Loucy (cell line): ENCODE results near the gene DIP2B.

Experiments used
- H2AFZ ChIP-seq: fragments of 200-600 bp; sonication (generic); 2 replicates; pipeline ENCODE4 v1.6.0; 2016; ENCODE audit warnings: antibody characterized with exemption, mild to moderate bottlenecking, low read length, moderate library complexity
- H3F3A ChIP-seq: fragments of 200-600 bp; 2 replicates; pipeline ENCODE4 v1.6.0; 2016; ENCODE audit warnings: antibody characterized with exemption, low read depth, mild to moderate bottlenecking
- H3K27me3 ChIP-seq: fragments of 200-600 bp; sonication (generic); 2 replicates; pipeline ENCODE4 v1.6.1; 2014; ENCODE audit warnings: low read length, mild to moderate bottlenecking; ENCODE audit not compliant: insufficient read depth, poor library complexity, severe bottlenecking
- H3K36me3 ChIP-seq: fragments of 200-600 bp; sonication (generic); 2 replicates; pipeline ENCODE4 v1.6.1; 2016; ENCODE audit warnings: low read length; ENCODE audit not compliant: insufficient read depth
- H3K4me1 ChIP-seq: fragments of 200-600 bp; sonication (generic); 2 replicates; pipeline ENCODE4 v1.5.1; 2014; ENCODE audit warnings: low read length, mild to moderate bottlenecking; ENCODE audit not compliant: insufficient read depth, poor library complexity, severe bottlenecking
- H3K4me2 ChIP-seq: fragments of 200-600 bp; sonication (generic); 2 replicates; pipeline ENCODE4 v1.6.0; 2014; ENCODE audit warnings: antibody characterized with exemption, low read length, low read depth, mild to moderate bottlenecking; ENCODE audit not compliant: poor library complexity, severe bottlenecking
- H3K4me3 ChIP-seq: fragments of 200-600 bp; sonication (generic); 2 replicates; pipeline ENCODE4 v1.5.1; 2014; ENCODE audit warnings: low read length, mild to moderate bottlenecking, mixed read lengths; ENCODE audit not compliant: poor library complexity, severe bottlenecking
- H3K79me2 ChIP-seq: fragments of 200-600 bp; sonication (generic); 2 replicates; pipeline ENCODE4 v1.6.1; 2014; ENCODE audit warnings: low read length; ENCODE audit not compliant: insufficient read depth
- H3K9ac ChIP-seq: fragments of 200-600 bp; sonication (generic); 2 replicates; pipeline ENCODE4 v1.6.0; 2014; ENCODE audit warnings: mild to moderate bottlenecking, low read depth, low read length, moderate library complexity; ENCODE audit not compliant: poor library complexity, severe bottlenecking
- H3K9me2 ChIP-seq: fragments of 200-600 bp; sonication (generic); replicated peaks from 2 replicates; pipeline ENCODE4 v1.6.1; 2016; ENCODE audit warnings: low read depth, low read length, mixed read lengths
- H3K9me3 ChIP-seq: fragments of 200-600 bp; sonication (generic); 2 replicates; pipeline ENCODE4 v1.6.1; 2014; ENCODE audit warnings: mild to moderate bottlenecking, antibody characterized with exemption, low read length, low read depth; ENCODE audit not compliant: insufficient read depth
- H4K20me1 ChIP-seq: fragments of 200-600 bp; sonication (generic); 2 replicates; pipeline ENCODE4 v1.6.0; 2014; ENCODE audit warnings: antibody characterized with exemption, low read length, mild to moderate bottlenecking; ENCODE audit not compliant: insufficient read depth, poor library complexity, severe bottlenecking
- CTCF ChIP-seq: fragments of 200-600 bp; sonication (generic); conservative IDR thresholded peaks from 2 replicates; pipeline ENCODE4 v1.5.1; 2014; ENCODE audit warnings: mild to moderate bottlenecking, antibody characterized with exemption, low read length
- EZH2phosphoT487 ChIP-seq: fragments of 200-600 bp; IDR thresholded peaks from 2 replicates; pipeline ENCODE4 v1.6.1; 2018; ENCODE audit warnings: antibody characterized with exemption, mild to moderate bottlenecking, moderate library complexity, borderline replicate concordance

Gene DIP2B

GRCh38 chr12:50665609-50666008 is 160.8 kb downstream of the DIP2B start:
- H3K9ac ChIP-seq, result no peak overlapping the region
- TF ChIP-seq CTCF (no peak), EZH2phosphoT487 (no peak)
- no peak overlapping the region for H2AFZ ChIP-seq
- H4K20me1 ChIP-seq, result no peaks in the 10 kb centered on the region
- no peaks in the 10 kb centered on the region for H3K27me3 ChIP-seq
- H3K36me3 ChIP-seq, result peaks cover 18% of the 10 kb centered on the region; the same call in 1 of the 2 replicates
- no peak overlapping the region for H3K4me2 ChIP-seq
- H3K9me3 ChIP-seq, result no peaks in the 10 kb centered on the region
- H3K9me2 ChIP-seq, result no peaks in the 10 kb centered on the region
- no peak overlapping the region for H3K4me3 ChIP-seq
- peaks cover 3% of the 10 kb centered on the region for H3K4me1 ChIP-seq
- H3F3A ChIP-seq, result no peaks in the 10 kb centered on the region
- H3K79me2 ChIP-seq, result no peaks in the 10 kb centered on the region

GRCh38 chr12:50666023-50666422 is 161.2 kb downstream of the DIP2B start:
- Histone ChIP-seq H3K36me3 (peaks cover 18% of the 10 kb centered on the region; the same call in 1 of the 2 replicates), H2AFZ (no peak overlapping the region), H3K9me3 (no peaks in the 10 kb centered on the region), H3K4me3 (no peak overlapping the region), H3K27me3 (no peaks in the 10 kb centered on the region), H3K9me2 (no peaks in the 10 kb centered on the region), H3K4me1 (peaks cover 3% of the 10 kb centered on the region), H3K4me2 (no peak overlapping the region), H4K20me1 (no peaks in the 10 kb centered on the region), H3K79me2 (no peaks in the 10 kb centered on the region), H3F3A (no peaks in the 10 kb centered on the region), H3K9ac (no peak overlapping the region)
- TF ChIP-seq EZH2phosphoT487, result no peak

GRCh38 chr12:50672158-50672557 is 167.4 kb downstream of the DIP2B start:
- Histone ChIP-seq H3K79me2 (no peaks in the 10 kb centered on the region), H3K4me2 (no peak overlapping the region), H3K9me2 (no peaks in the 10 kb centered on the region), H3F3A (no peaks in the 10 kb centered on the region), H3K4me3 (no peak overlapping the region), H2AFZ (no peak overlapping the region), H3K4me1 (no peaks in the 10 kb centered on the region), H3K9ac (no peak overlapping the region), H4K20me1 (no peaks in the 10 kb centered on the region), H3K9me3 (no peaks in the 10 kb centered on the region), H3K27me3 (no peaks in the 10 kb centered on the region), H3K36me3 (peaks cover 50% of the 10 kb centered on the region; the same call in 1 of the 2 replicates)
- no peak for TF ChIP-seq EZH2phosphoT487
- no peak for TF ChIP-seq CTCF

GRCh38 chr12:50676756-50677155 is 172.0 kb downstream of the DIP2B start:
- H3K9me3 ChIP-seq, result no peaks in the 10 kb centered on the region
- H3K4me3 ChIP-seq, result no peak overlapping the region
- no peaks in the 10 kb centered on the region for H3K4me1 ChIP-seq
- no peaks in the 10 kb centered on the region for H3F3A ChIP-seq
- no peak overlapping the region for H3K9ac ChIP-seq
- H3K27me3 ChIP-seq, result no peaks in the 10 kb centered on the region
- H3K79me2 ChIP-seq, result no peaks in the 10 kb centered on the region
- TF ChIP-seq CTCF (no peak), EZH2phosphoT487 (no peak)
- H2AFZ ChIP-seq, result no peak overlapping the region
- H3K4me2 ChIP-seq, result no peak overlapping the region
- H3K36me3 ChIP-seq, result peaks cover 81% of the 10 kb centered on the region
- H4K20me1 ChIP-seq, result no peaks in the 10 kb centered on the region
- no peaks in the 10 kb centered on the region for H3K9me2 ChIP-seq
